Stomach (tissue), 4 donors: ENCODE results near the gene PTPRT.

Experiments used
- EP300 ChIP-seq: sonication (generic); formaldehyde crosslinking; IDR thresholded peaks from one replicate; pipeline ENCODE4 v1.6.1; 2017; ENCODE audit warnings: antibody characterized with exemption
- TF ChIP-seq, protein P1 (sequence below), 7 experiments: fragments of 450-650 bp in 4 of 7; fragments of 200-600 bp in 3 of 7; sonication (generic) in 3 of 7; IDR thresholded peaks; one replicate each; pipeline ENCODE4 v1.5.1; 2016 to 2019; ENCODE audit warnings: antibody characterized with exemption in 7 of 7, control low read depth in 2 of 7, mild to moderate bottlenecking in 1 of 7

- TF ChIP-seq, protein P1, sequence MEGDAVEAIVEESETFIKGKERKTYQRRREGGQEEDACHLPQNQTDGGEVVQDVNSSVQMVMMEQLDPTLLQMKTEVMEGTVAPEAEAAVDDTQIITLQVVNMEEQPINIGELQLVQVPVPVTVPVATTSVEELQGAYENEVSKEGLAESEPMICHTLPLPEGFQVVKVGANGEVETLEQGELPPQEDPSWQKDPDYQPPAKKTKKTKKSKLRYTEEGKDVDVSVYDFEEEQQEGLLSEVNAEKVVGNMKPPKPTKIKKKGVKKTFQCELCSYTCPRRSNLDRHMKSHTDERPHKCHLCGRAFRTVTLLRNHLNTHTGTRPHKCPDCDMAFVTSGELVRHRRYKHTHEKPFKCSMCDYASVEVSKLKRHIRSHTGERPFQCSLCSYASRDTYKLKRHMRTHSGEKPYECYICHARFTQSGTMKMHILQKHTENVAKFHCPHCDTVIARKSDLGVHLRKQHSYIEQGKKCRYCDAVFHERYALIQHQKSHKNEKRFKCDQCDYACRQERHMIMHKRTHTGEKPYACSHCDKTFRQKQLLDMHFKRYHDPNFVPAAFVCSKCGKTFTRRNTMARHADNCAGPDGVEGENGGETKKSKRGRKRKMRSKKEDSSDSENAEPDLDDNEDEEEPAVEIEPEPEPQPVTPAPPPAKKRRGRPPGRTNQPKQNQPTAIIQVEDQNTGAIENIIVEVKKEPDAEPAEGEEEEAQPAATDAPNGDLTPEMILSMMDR (IDR thresholded peaks at IDR 0.05) = no peak
- no peak for TF ChIP-seq EP300
These were observed 848.1 kb downstream of the PTPRT start for GRCh38 chr20:42341654-42342053.
